Measurements from ENCODE around the gene PDE8B. TPM values are rescaled to one million over a fixed set of nuclear protein-coding genes. Genes with fewer than 3 reads are reported as not detected.

The PDE8B gene
- total RNA-seq, 1 donor = 6.0 TPM

DNA sequence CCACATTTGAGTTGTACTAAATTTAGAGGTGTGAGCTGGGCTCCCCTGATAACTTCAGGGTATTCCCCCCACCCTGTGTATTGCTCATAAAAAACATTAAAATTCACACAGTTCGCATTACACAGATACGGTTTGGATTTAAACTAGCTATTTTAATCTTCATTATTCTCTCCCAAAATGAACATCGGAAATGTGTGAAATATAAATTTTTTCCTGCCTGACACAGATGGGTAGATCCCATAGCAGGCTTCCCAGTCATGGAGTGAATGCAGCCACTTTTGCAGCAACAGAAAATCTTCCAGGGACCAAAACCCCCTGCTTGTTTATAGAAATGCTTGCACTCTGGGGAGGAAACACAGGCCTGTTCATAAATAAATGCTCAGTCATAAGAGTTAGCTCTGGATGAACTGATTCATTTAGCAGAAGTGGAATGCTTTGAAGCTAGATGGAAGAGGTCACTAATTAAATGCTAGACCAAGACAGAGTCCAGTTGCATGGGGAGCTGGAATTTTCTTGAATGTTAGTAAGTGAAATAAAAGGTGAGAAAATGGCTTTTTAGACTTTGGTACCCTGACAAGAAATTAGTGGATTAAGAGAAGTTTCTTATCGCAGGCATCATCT lies 115.6 kb downstream of the PDE8B start:
- DNase-seq (ENCODE audit: low read depth) = peak; percentile 40
- no peak overlapping the region for H3K4me3 ChIP-seq (ENCODE audit: low read depth, low read length)
- TF ChIP-seq, protein P1, sequence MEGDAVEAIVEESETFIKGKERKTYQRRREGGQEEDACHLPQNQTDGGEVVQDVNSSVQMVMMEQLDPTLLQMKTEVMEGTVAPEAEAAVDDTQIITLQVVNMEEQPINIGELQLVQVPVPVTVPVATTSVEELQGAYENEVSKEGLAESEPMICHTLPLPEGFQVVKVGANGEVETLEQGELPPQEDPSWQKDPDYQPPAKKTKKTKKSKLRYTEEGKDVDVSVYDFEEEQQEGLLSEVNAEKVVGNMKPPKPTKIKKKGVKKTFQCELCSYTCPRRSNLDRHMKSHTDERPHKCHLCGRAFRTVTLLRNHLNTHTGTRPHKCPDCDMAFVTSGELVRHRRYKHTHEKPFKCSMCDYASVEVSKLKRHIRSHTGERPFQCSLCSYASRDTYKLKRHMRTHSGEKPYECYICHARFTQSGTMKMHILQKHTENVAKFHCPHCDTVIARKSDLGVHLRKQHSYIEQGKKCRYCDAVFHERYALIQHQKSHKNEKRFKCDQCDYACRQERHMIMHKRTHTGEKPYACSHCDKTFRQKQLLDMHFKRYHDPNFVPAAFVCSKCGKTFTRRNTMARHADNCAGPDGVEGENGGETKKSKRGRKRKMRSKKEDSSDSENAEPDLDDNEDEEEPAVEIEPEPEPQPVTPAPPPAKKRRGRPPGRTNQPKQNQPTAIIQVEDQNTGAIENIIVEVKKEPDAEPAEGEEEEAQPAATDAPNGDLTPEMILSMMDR (IDR thresholded peaks at IDR 0.05; ENCODE audit: insufficient read depth, low read depth, low read length) = no peak

GRCh38 chr5:77326986-77327734 lies 116.7 kb downstream of the PDE8B start:
- DNase-seq (ENCODE audit: low read depth) = no peak
- no peak overlapping the region for H3K4me3 ChIP-seq (ENCODE audit: low read depth, low read length)
- TF ChIP-seq, protein P1 (IDR thresholded peaks at IDR 0.05; ENCODE audit: insufficient read depth, low read depth, low read length) = no peak

- TF ChIP-seq, protein P1 (IDR thresholded peaks at IDR 0.05; ENCODE audit: insufficient read depth, low read depth, low read length) = no peak
- no peak overlapping the region for H3K4me3 ChIP-seq (ENCODE audit: low read depth, low read length)
- peak; percentile 33 for DNase-seq (ENCODE audit: low read depth)
Measured at GRCh38 chr5:77328930-77329647, 118.6 kb downstream of the PDE8B start.

DNA sequence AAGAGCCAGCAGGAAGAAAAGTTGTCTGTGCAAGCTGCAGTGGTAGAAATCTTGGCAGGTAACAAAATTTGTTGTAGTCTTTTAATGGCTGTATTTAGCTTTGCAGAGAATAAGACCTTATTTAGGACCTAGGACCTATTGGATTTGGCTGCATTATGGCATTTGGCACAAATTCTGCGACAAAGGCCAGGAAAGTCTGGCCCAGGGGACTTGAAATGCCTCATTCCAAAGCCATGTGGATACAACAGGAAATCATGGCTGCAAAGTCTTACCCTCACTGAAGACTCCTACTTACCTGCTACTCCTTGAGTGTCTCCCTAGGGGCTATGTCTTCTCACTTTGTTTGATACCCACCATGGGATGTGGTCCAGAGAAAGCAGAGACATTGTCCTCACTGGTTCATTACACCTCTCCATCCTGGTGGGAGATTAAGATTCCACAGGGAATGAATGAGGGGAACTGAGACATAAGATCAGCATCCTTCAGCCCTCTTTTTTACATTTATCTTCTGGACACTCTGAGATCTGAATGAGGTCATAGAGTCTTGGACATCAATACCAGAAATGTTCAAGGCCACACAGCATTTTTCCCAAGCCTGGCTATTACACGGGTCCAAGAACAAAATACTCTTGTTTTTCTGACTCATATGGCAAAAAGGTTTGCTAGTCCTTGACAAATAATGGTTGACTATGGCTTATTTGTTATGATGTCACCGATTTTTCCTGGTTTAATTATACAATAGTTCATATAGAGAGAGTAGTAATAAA lies 119.4 kb downstream of the PDE8B start:
- TF ChIP-seq, protein P1 (IDR thresholded peaks at IDR 0.05; ENCODE audit: insufficient read depth, low read depth, low read length) = no peak
- H3K4me3 ChIP-seq (ENCODE audit: low read depth, low read length) = no peak overlapping the region
- no peak for DNase-seq (ENCODE audit: low read depth)

DNA sequence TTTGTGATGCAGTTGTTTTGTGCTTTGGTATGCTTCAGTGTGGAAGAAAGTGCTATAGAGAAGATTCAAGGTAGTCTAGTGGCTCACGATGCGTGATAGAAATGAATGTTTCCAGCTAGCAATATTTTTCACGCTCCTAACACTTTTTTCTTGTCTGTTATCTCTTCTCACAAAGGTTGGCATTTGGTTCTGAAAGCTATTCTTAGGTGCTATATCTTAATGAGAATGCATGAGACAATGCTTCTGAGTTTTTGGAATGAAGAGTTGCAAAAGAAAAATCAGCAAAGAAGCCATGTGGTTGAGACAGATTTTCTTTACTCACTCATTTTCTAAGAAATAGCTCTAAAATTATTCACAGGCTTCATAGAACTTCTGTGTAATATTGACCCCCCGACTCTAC lies 122.6 kb downstream of the PDE8B start:
- no peak for DNase-seq (ENCODE audit: low read depth)
- H3K4me3 ChIP-seq (ENCODE audit: low read depth, low read length) = no peak overlapping the region
- TF ChIP-seq, protein P1 (IDR thresholded peaks at IDR 0.05; ENCODE audit: insufficient read depth, low read depth, low read length) = no peak

DNA sequence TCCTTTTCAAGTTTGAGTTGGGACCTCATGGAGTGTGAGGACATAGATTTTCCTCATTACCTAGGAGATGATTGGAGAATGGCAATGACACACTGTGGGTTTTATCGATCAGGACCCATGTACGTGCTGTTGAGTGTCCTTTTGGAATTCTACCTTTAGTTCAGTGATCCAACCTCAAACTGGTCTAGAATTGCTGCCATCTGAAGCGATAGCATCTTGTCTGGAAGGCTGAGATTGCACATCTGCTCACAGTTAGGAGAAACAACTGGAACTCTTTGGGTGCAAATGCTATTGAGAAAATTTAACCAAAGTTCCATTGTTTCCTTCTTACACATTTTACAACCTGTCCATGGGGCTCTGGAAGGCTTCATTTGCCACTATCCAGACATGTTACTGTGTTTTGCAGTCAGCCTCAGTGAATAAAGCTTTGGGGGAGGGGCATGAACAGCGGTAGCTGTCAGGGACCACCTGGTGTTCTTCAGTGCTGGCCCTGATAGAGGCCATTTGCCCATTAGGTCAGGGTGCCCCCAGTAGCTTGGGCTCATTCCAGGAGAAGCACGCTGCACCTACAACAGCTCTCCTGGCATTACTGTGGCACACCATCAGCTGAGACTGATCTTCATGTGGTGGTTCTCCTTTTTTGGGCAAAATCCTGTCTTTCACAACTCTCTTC lies 123.1 kb downstream of the PDE8B start:
- DNase-seq (ENCODE audit: low read depth) = no peak
- TF ChIP-seq, protein P1 (IDR thresholded peaks at IDR 0.05; ENCODE audit: insufficient read depth, low read depth, low read length) = no peak
- H3K4me3 ChIP-seq (ENCODE audit: low read depth, low read length) = no peak overlapping the region
